NOMO-1 treated with dmso at 0.1 percent for 144 hours (cell line): ENCODE results near the gene TMEM132C.

Experiments used
- DNase-seq: peaks from one replicate; lab custom pipeline; 2025; ENCODE audit not compliant: unreplicated experiment; lab: John Stamatoyannopoulos, UW

The TMEM132C gene

DNA sequence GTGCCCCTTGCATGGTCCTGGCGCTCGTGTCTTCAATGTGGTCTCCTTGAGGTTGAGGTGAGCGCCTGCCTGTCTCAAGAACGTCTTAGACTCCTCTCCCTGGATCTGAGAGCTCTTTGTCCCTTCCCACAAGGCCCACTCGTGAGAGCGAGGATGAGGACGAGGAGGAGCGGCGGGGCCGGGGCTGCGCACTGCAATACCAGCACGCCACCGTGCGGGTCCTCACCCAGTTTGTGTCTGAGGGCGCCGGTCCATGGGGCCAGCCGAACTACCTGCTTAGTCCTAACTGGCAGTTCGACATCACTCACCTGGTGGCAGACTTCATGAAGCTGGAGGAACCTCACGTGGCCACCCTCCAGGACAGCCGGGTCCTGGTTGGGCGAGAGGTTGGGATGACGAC is 428.7 kb downstream of the TMEM132C start:
- no peak for DNase-seq

DNA sequence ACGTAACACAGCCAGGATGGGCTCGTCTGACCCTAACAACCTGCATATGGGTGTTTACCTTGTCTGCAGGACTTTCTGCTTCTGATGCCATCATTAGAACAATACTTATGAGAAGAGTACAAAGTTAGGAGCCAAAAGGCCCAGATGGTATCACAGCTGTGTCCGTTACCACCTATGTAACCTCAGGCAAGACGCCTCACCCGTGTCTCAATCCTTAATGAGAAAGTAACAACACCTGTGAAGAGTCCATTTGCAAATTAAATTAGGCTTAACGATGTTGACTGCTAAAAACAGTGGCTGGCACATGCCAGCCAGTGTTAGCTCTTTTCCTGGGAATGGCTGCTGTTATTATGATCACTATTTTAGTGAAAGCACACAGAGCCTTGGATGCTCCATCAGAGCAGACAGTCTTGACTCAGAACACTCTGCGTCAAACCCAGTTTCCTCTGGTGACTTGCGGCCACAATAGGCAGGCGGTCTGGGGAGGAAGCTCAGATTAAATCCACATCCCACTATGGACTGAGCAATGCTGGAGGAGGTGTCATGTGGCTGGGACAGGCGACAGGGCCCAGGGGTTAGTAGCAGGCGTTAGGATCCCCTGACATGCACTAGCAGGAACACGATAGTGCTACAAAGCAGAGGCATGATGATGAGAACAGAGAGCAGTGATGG is 431.5 kb downstream of the TMEM132C start:
- DNase-seq, result no peak

DNA sequence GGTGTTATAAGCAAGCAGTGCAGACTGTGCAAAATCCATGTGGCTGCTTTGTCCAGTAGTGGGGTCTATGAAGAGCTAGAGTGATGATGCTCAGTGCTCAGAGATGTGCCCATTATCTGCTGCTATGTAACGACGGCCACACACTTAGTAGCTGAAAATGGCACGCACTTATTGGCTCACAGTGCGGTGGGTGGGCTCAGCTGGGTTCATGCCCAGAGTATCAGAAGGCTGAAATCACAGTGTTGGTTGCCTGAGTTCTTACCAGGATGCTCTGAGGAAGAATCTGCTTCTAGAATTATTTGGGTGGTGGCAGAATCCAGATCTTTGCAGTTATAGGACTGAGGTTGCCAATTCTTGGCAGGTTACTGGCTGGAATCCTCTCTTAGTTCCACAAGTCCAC is 432.1 kb downstream of the TMEM132C start:
- no peak for DNase-seq

DNA sequence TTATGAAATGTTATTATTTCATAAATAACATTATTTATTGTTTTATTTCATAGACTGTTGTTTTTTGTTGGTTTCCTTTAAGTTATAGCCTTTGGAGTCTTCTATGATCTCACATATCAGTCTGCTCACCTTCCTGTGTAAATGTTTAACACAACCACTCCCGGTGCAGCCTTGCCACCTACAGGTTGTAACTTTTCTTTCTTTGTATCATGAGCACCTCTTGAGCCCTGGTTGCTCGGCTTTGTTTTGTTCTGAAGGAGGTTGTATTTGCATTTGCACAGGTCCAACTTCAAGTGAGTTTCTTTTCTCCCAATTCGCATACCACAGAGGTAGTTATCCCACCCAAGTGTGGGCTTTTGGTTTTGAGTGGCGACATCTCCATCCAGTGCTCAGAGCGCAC is 435.4 kb downstream of the TMEM132C start:
- DNase-seq, result no peak

DNA sequence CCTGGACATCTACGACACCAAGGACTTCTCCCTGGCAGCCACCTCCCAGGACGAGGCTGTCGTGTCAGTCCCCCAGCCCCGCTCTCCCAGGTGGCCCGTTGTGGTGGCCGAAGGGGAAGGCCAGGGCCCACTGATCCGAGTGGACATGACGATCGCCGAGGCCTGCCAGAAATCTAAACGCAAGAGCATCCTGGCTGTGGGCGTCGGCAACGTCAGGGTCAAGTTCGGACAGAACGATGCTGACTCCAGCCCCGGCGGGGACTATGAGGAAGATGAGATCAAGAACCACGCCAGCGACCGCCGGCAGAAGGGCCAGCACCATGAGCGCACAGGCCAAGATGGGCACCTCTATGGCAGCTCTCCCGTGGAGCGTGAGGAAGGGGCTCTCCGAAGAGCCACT is 438.2 kb downstream of the TMEM132C start:
- no peak for DNase-seq

DNA sequence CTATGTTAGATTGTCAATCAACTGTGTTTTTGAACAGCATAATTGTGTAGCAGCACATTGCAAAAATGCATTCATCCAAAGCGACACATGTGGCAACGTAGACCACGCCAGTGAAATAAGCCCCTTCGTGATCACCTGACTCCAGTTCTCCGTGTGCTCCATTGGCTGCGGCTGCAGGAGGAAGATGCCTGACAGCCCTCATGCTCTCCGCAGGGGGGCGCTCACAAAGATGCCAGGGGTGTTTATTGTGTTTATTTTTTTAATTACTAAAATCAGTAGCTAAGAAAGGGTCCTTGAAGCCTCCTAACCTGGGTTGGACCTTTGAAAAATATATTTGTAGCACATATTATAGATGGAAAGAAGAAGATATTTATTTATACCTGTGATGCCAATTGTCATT is 440.5 kb downstream of the TMEM132C start:
- DNase-seq, result no peak

DNA sequence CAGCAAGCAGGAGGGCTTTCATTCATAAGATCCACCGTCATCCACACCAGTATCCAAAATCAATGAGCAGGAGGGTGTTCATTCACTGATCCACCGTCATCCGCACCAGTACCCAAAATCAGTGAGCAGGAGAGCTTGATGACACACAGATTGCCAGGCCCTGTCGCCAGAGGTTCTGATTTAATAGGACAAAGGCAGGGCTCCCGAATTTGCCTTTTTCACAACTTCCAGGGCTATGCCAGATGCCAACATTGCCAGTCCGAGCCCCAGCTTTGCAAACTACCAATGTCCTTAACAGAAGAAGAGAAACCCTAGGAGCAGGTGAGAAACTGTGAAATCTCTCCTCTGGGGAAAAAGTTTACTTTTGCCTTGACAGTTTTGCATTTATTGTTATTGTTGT is 441.8 kb downstream of the TMEM132C start:
- no peak for DNase-seq

DNA sequence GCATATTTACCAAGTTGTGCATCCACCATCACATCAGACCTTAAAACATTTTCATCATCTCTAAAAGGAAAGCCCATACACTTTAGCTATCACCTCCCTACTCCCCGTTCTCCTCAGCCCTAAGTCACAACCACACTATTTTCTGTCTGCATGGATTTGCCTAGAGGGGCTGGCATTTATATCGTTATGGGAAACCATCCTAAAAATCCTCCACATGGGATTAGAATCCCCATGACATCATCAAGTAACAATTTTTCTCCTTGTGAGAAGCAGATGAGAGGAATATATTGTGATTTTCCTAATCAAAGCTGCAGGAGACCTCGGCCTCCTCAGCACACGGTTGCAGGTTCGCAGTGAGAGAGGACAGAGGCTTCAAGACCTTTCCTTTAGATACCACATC is 442.7 kb downstream of the TMEM132C start:
- no peak for DNase-seq

DNA sequence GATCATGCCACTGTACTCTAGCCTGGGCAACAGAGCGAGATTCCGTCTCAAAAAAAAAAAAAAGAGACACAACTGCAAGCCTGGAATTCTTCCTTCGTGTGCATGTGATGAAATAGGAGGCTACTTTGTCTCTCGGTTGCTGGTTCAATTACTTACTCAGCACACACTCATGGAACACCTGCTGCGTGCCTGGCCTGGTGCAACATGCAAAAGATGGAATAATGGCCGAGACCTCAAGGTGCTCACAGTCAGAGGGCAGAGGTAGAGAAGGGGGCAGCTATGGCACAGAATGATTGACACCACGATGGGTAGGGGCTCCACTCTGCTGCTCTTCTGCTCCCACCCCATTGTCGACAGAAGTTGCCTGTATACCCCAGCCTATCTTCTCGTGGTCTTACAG is 444.5 kb downstream of the TMEM132C start:
- no peak for DNase-seq

DNA sequence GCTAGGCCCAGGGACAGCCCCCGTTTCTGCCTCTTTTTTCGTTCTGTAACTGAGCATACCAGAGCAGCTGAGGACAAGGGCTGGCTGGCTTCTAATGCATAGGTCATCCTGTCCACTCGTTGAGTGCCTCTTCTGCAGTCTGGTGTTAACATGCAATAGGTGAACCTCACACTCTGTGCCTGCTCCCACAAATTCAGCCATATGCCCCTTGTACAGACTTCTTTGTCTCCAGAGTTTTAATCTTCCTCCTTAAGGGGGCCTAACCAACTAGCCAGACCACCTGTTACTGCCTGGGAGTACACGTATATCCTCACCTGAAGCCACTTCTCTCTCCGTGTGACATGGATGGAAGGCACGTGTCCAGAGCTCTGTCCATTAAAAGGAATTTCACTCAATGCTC is 445.7 kb downstream of the TMEM132C start:
- no peak for DNase-seq

DNA sequence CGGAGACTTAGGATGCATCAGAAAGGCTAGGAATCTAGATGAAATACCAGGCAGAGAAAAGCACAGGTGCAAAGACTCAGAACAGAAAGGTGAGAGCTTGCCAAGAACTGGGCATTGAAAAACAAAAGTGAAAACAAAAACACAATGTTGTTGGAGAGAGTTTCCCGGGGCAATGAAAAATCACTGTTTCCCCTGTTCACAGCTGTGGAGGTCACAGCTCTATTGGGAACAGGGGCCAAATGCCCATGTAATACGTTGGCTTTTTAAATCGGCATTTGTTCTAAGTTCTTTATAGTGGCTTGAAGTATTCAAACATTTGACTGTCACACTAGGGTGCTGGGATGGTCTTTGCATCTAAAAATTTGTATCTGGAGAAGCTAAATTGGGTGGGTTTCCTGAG is 448.5 kb downstream of the TMEM132C start:
- no peak for DNase-seq

DNA sequence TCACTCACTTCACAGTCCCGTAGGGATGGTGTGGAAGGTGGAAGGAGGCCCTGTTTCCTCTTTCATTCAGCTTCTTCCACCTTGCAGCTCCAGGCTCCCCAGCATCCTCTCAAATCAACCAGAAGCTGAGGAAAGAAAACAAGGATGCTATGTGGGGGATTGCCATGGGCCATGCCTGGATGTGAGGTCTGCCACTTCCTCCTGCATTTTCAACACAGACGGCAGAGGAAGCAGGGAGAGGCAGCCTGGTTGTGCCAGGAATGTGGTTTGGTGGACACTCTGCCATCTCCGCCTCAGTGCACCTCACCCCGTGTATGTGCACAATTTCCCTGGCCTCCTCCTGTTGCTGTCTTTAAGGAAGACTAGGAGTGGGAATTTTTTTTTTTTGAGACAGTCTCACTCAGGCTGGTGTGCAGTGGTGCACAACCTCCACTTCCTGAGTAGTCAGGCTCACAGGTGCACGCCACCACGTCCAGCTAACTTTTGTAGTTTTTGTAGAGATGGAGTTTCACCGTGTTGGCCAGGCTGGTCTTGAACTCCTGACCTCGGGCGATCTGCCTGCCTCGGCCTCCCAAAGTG is 457.6 kb downstream of the TMEM132C start:
- DNase-seq, result no peak

DNA sequence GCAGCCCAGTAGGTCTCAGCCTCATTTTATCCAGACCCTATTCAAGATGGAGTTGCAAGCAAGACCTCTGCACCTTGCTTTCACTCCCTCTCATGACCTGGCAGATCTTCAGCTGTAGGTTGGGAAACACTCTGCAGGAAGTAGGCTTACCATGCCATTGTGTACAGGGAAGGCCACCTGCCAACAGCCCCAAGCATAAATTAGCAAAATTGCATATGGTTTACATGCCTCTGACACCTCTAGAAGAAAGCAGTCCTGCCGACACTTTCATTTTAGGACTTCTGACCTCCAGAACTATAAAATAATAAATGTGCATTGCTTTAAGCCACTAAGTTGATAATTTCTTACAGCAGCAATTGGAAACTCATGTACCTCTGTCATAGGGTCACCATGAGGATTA is 459.9 kb downstream of the TMEM132C start:
- no peak for DNase-seq

DNA sequence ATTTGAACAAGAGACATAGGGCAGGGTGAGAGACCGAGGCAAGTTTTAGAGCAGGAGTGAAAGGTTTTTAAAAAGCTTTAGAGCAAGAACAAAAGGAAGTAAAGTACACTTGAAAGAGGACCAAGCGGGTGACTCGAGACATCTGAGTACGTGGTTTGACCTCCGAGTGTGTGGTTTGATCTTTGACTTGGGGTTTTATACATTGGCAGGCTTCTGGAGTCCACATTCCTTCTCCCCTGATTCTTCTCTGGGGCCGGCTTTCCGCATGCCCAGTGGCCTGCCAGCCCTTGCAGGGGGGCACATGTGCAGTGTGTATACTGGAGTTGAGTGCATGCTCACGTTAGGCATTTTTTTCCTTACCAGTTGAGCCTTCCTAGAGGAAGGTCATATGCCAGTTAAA is 460.5 kb downstream of the TMEM132C start:
- DNase-seq, result no peak

DNA sequence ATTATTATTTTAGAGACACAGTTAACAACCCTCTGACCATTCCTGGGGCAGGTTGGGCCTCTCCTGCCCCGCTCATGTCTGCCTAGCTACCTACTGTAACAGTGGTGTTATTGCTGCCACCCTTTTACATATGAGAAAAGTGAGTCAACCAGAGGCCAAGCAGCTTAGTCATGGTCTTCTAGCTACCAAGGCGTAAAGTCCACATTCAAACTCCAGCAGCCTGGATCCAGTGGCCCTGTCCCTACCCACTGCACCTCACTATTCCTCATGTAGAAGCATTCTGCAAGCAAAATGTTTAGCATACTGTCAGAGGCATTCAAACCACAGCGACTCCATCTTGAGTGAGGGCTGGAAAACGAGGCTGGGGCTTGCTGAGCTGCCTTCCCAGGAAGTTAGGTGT is 461.0 kb downstream of the TMEM132C start:
- DNase-seq, result no peak

DNA sequence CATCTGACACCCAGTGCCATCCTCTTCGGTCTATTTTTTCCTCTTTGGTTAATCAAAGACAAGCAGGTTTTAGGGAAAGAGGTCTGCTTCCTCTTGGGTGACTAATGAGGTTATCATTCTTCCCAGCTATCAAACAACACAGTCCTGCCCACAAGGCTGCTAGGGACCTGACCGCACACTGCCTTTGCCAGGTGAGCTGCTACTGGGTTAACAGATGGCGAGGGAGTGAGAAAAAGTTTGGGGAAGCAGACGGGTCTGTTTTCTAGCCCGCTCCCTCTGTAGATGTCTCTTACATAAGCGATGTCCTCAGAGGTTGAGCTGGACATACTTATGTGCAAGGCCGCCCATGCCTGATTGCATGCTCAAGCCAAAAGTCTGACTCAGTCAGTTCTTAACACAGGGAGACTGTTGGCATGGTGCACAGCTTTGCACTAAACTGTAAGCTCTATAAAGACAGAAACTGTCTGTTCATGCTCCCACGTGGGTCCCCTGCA is 462.7 kb downstream of the TMEM132C start:
- no peak for DNase-seq

DNA sequence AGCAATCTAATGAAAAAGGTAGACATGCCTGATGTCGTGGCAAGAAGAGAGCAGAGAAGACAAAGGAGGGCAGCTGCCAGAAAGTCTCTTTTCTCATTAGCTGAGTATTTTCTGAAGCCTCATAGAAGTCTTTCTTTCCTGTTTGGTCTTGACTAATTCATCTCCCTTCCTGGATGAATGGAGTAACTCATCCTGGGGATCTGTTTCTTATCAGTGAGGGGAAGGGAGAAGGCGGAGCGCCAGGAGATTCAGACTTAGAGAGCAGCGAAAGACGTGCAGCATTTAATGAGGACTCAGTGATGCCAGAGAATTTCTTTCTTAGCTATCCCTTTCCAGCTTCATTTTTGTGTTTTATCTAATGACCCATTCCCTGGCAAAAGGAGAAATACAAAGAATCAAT is 467.4 kb downstream of the TMEM132C start:
- DNase-seq, result no peak

DNA sequence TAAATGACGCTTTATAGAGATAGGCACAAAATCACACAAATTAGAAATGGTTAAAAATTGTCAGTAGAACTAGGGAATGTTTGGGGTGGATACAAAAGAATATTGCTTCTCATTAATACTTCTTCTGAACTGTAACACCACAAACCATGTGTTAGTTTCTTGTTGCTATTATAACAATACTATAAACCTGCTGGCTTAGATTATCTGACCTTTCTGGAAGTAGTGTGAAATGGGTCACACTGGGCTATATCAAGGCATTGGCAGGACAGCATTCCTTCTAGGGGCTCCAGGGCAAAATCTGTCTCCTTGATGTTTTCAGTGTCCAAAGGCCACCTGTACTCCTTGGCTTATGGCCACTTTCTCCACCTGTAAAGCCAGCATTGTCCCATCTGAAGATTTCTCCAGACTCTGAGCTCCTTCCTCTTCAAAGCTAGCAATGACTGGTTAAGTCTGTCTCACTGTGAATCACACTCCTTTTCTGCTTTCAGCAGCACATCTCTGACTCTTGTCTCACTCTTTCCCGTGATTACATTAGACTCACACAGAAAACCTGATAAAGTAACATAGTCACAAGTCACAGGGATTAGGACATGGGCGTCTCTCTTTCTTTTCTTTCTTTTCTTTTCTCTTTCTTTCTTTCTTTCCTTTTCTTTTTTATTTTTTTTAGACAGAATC is 470.5 kb downstream of the TMEM132C start:
- no peak for DNase-seq

DNA sequence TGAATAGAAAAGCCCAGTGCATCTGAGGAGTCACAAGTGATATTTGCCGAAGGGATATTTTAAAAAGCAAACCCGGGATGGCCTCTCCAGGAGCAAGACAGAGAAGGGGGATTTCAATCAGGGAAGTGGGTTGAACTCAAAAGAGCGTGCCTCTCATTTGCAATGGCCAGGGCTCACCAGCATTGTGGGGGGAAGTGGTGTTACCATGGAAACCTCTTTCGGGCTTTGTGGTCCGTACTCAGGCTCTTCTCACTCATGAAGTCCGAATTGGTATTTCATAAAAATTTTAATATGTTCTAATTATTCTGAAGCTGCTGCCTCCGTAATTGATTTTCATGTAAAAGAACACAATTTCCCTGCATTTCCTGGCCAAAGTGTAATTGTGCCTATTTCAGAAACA is 476.9 kb downstream of the TMEM132C start:
- no peak for DNase-seq

DNA sequence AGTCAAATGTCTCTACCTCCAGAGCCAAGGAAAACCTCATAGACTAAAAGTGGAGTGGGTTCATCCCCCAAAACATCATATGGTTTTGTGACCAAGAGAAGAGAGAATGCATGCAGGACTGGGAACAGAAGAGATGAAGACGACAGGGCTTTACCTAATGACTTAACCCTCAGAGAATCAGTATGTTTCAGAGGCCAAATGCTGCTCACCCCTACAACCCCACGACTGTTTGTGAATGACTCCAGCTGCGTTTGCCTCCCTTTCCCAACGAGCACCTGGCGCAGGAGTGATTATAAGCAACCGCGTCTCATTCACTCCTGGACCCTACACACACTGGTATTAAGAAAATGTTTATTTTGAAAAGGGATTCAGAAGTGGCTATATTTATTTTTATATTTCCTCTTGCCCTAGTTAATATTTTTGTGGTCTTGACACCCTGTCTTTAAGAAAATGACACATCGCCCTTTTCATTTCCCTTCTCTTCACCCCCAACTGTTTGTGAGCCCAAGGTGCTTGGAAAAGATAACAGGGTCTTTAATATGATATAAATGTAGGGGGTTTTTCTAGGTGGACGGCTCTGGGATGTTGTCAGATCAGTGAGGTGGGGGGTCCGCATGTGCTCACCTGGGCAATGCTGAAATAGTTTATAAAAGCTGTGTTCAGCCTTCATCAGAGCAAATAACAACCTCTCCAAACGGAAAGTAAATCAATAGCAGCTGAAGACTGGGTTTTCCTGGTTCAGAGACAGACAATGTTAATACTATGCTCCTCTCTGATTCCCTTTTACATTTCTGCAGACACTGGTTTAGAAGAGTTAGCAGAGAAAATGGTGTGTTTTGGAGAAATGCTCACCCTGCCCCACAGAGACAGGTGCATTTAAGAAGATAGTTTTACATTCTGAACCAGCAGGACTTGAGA is 479.1 kb downstream of the TMEM132C start:
- DNase-seq, result no peak

DNA sequence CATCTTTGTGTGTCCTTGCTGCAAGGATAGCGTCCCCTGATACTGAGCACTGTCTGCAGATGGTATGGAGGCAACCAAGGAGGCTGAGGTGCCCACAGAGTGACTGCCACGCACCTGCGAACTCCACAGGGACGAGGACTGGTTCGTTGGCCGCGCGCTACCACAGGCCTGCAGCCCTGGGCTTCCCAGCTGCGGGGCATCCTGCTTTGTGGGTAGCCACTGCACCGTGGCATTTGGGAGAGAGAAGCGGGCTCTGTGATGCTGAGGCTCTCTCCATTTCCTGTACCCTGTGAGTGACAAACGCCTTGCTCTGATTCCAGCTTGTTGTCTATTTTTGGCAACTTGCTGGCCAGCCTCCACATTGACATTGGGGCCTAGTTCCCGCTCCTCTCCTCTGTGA is 480.5 kb downstream of the TMEM132C start:
- DNase-seq, result no peak
